ENCODE measurements around the gene C2orf81. TPM values are rescaled to one million over a fixed set of nuclear protein-coding genes. Genes with fewer than 3 reads are reported as not detected.
"Not testable (repeated sequence)": the region's sequence is repeated elsewhere in the genome, so short reads cannot be mapped to it uniquely, and the experiment has no call there.

The C2orf81 gene
- 0.82 TPM for total RNA-seq
- long read RNA-seq, partial matches to known transcripts: 0 of 3 reads
- long read RNA-seq, other reads (novel, unspliced or antisense): 0 of 3 reads

- intact Hi-C loops (cut with micrococcal nuclease): no loop called here
- peaks cover 27% of the 10 kb centered on the region for H3K4me1 ChIP-seq
- no peaks in the 10 kb centered on the region for H3K9me3 ChIP-seq (replicated peaks)
- peak; percentile 89 for DNase-seq
- H3K36me3 ChIP-seq: peaks cover 14% of the 10 kb centered on the region
- H3K27me3 ChIP-seq (ENCODE audit: low read depth): no peaks in the 10 kb centered on the region
- peak within 1 kb of the TSS; percentile 69 for H3K4me3 ChIP-seq
- TF ChIP-seq CTCF (IDR thresholded peaks at IDR 0.05; ENCODE audit: borderline replicate concordance): no peak
- peak within 1 kb of the TSS; percentile 75 for H3K27ac ChIP-seq (replicated peaks)
Observed at GRCh38 chr2:74421221-74421870, at the start of gene C2orf81, which contains the start of gene WDR54. Gene C2orf81 (minus strand): TSS chr2:74421619. CDS start chr2:74421560, 59 bp downstream. Gene WDR54 (plus strand): TSS chr2:74421730. CDS start chr2:74422154, 424 bp downstream.

DNA sequence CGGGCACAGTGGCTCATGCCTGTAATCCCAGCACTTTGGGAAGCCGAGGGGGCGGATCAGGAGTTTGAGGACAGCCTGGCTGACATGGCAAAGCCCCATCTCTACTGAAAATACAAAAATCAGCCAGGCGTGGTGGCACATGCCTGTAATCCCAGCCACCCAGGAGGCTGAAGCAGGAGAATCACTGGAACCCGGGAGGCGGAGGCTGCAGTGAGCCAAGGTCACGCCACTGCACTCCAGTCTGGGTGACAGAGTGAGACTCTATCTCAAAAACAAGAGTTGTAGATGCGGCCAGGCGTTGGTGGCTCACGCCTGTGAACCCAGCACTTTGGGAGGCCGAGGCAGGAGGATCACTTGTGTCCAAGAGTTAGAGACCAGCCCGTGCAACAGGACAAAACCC lies 49.3 kb upstream of the C2orf81 start:
- Histone ChIP-seq H3K36me3 (peaks cover 18% of the 10 kb centered on the region), H3K4me1 (peaks cover 40% of the 10 kb centered on the region), H3K4me3 (peak overlapping the region; percentile 88), H3K27ac (replicated peaks) (peak overlapping the region; percentile 2)
- DNase-seq; H3K9me3 ChIP-seq (replicated peaks); H3K27me3 ChIP-seq (ENCODE audit: low read depth); intact Hi-C loops (cut with micrococcal nuclease): not testable (repeated sequence)

- Histone ChIP-seq H3K9me3 (replicated peaks) (no peaks in the 10 kb centered on the region), H3K4me3 (peak overlapping the region; percentile 99), H3K4me1 (peaks cover 30% of the 10 kb centered on the region), H3K36me3 (peaks cover 21% of the 10 kb centered on the region), H3K27ac (replicated peaks) (peak overlapping the region; percentile 93), H3K27me3 (ENCODE audit: low read depth) (no peaks in the 10 kb centered on the region)
- no peak for DNase-seq
- intact Hi-C loops (cut with micrococcal nuclease): no loop called here
- no peak for TF ChIP-seq CTCF (IDR thresholded peaks at IDR 0.05; ENCODE audit: borderline replicate concordance)
Observed at GRCh38 chr2:74464406-74464805, 43.0 kb upstream of the C2orf81 start.

GRCh38 chr2:74462786-74463105 lies 41.3 kb upstream of the C2orf81 start:
- no peak for DNase-seq
- no peak for TF ChIP-seq CTCF (IDR thresholded peaks at IDR 0.05; ENCODE audit: borderline replicate concordance)
- Histone ChIP-seq H3K36me3 (peaks cover 21% of the 10 kb centered on the region), H3K27ac (replicated peaks) (no peak overlapping the region), H3K4me1 (peaks cover 41% of the 10 kb centered on the region), H3K27me3 (ENCODE audit: low read depth) (no peaks in the 10 kb centered on the region), H3K4me3 (no peak overlapping the region), H3K9me3 (replicated peaks) (no peaks in the 10 kb centered on the region)
- intact Hi-C loops (cut with micrococcal nuclease): no loop called here

GRCh38 chr2:74462054-74462785 lies 40.8 kb upstream of the C2orf81 start:
- no peak for TF ChIP-seq CTCF (IDR thresholded peaks at IDR 0.05; ENCODE audit: borderline replicate concordance)
- intact Hi-C loops (cut with micrococcal nuclease): no loop called here
- no peak for DNase-seq

More at GRCh38 chr2:74462054-74462785, 40.8 kb upstream of the C2orf81 start:
- Histone ChIP-seq H3K4me1 (peaks cover 46% of the 10 kb centered on the region), H3K4me3 (no peak overlapping the region), H3K36me3 (peaks cover 21% of the 10 kb centered on the region), H3K9me3 (replicated peaks) (no peaks in the 10 kb centered on the region), H3K27ac (replicated peaks) (no peak overlapping the region), H3K27me3 (ENCODE audit: low read depth) (no peaks in the 10 kb centered on the region)
